ENCODE results near the gene UBAC2. TPM values are rescaled to one million over a fixed set of nuclear protein-coding genes. Genes with fewer than 3 reads are reported as not detected.
A peak's percentile ranks its signal among the peaks of the same experiment; 100 is the strongest.

The UBAC2 gene
- total RNA-seq, 4 donors from 2014 or later = 43.5 to 59.6 (median 52.0) TPM

DNA sequence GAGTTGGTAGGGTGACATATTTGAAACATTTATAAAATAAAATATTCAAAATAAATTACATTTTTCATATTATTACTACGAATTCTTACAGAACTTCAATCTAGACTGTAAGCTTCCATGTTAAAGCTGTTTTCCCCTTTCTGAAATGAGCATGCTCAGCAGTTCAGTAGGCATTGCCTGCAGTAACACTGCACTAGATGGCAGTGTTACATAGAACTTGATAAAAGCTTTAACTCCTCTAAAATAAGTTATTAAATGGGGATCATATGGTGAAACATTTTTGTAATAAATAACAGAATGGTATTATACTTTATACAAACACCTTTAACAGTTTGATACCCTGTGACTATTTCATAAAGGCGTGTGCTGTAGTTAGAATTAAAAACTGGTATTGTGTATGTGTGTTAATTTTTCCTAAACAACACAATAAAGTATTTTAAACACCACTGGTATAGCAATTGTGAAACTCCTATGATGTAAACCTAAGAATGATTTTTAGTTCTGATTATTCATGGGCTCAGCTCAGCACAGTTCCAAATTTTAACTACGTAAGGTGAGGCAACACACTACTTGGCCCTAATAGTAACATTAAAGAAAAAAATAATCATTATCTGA lies 69.1 kb downstream of the UBAC2 start:
- peaks cover 0 to 16% (median 0%) of the 10 kb centered on the region in 3 donors for H3K36me3 ChIP-seq
- no peak overlapping the region for H3K4me3 ChIP-seq
- H3K9me3 ChIP-seq = peaks cover 0 to 5% (median 0%) of the 10 kb centered on the region in 4 donors
- WGBS, 2 donors = 62 to 69% methylated on average over 3 of the region's 3 CpGs
- H3K27me3 ChIP-seq = no peaks in the 10 kb centered on the region
- peaks cover 0 to 7% (median 3%) of the 10 kb centered on the region in 4 donors for H3K4me1 ChIP-seq
- H3K27ac ChIP-seq = peak overlapping the region in 1 of 4 donors; percentile 35
- TF ChIP-seq POLR2A (IDR thresholded peaks at IDR 0.05) (no peak), EP300 (IDR thresholded peaks at IDR 0.05) (peak in 1 of 2 donors; percentile 34), CTCF (IDR thresholded peaks at IDR 0.05) (peak; percentile 34 to 62 (median 52))
- DNase-seq (ENCODE audit: low spot score in 2 of 2) = no peak

DNA sequence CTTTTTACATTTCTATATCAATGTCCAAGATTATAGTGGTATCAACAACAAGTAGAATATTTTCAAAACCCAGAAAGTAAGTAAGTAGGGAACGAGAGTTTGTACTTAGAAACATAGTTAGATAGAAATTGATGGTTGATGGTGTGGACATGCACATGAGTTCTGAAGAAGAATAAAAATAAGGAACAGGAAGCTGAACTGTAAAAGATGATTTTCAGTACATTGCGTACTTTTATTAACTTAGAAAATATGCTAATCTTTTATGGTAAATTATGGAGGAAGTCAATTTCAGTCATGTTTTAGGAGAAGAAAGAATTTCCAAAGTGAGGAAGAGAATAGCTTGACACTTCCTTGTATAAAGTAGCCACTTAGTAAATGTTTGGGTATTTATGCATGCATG lies 69.9 kb downstream of the UBAC2 start:
- Histone ChIP-seq H3K36me3 (peaks cover 0 to 16% (median 0%) of the 10 kb centered on the region in 3 donors), H3K4me3 (no peak overlapping the region), H3K27ac (peak overlapping the region in 2 of 4 donors; percentile 35 to 58), H3K27me3 (no peaks in the 10 kb centered on the region), H3K4me1 (peaks cover 0 to 13% (median 3%) of the 10 kb centered on the region in 4 donors), H3K9me3 (peaks cover 0 to 5% (median 0%) of the 10 kb centered on the region in 4 donors)
- 86 to 88% methylated on average over 2 of the region's 2 CpGs for WGBS, 2 donors
- DNase-seq (ENCODE audit: low spot score in 2 of 2) = no peak
- TF ChIP-seq CTCF (IDR thresholded peaks at IDR 0.05) = no peak
- TF ChIP-seq EP300 (IDR thresholded peaks at IDR 0.05) = peak in 1 of 2 donors; percentile 21
- no peak for TF ChIP-seq POLR2A (IDR thresholded peaks at IDR 0.05)

- no peak for TF ChIP-seq POLR2A (IDR thresholded peaks at IDR 0.05)
- no peak for TF ChIP-seq CTCF (IDR thresholded peaks at IDR 0.05)
- TF ChIP-seq EP300 (IDR thresholded peaks at IDR 0.05) = no peak
- H3K4me1 ChIP-seq = peaks cover 0 to 13% (median 3%) of the 10 kb centered on the region in 4 donors
- no peaks in the 10 kb centered on the region for H3K27me3 ChIP-seq
- no peak for DNase-seq (ENCODE audit: low spot score in 2 of 2)
- peaks cover 0 to 5% (median 0%) of the 10 kb centered on the region in 4 donors for H3K9me3 ChIP-seq
- peaks cover 0 to 16% (median 0%) of the 10 kb centered on the region in 3 donors for H3K36me3 ChIP-seq
- 82 to 86% methylated on average over 3 of the region's 3 CpGs for WGBS, 2 donors
- H3K27ac ChIP-seq = peak overlapping the region in 3 of 4 donors; percentile 25 to 58 (median 51)
- no peak overlapping the region for H3K4me3 ChIP-seq
These were observed 70.6 kb downstream of the UBAC2 start for GRCh38 chr13:99271249-99271648.

GRCh38 chr13:99272481-99272880 lies 71.8 kb downstream of the UBAC2 start:
- Histone ChIP-seq H3K27me3 (no peaks in the 10 kb centered on the region), H3K27ac (peak overlapping the region in 1 of 4 donors; percentile 51), H3K9me3 (peaks cover 0 to 5% (median 0%) of the 10 kb centered on the region in 4 donors), H3K4me3 (no peak overlapping the region), H3K4me1 (peaks cover 0 to 13% (median 5%) of the 10 kb centered on the region in 4 donors), H3K36me3 (peaks cover 0 to 22% (median 0%) of the 10 kb centered on the region in 3 donors)
- DNase-seq (ENCODE audit: low spot score in 2 of 2) = no peak
- 90 to 100% methylated on average over 2 of the region's 2 CpGs for WGBS, 2 donors
- TF ChIP-seq POLR2A (IDR thresholded peaks at IDR 0.05) = no peak
- TF ChIP-seq EP300 (IDR thresholded peaks at IDR 0.05) = no peak
- no peak for TF ChIP-seq CTCF (IDR thresholded peaks at IDR 0.05)

GRCh38 chr13:99273128-99273527 lies 72.5 kb downstream of the UBAC2 start:
- Histone ChIP-seq H3K27ac (no peak overlapping the region), H3K4me1 (peaks cover 0 to 13% (median 5%) of the 10 kb centered on the region in 4 donors), H3K4me3 (no peak overlapping the region), H3K9me3 (peaks cover 0 to 5% (median 0%) of the 10 kb centered on the region in 4 donors), H3K36me3 (peaks cover 0 to 16% (median 0%) of the 10 kb centered on the region in 3 donors), H3K27me3 (no peaks in the 10 kb centered on the region)
- 97 to 98% methylated on average over 2 of the region's 2 CpGs for WGBS, 2 donors
- DNase-seq (ENCODE audit: low spot score in 2 of 2) = no peak
- no peak for TF ChIP-seq POLR2A (IDR thresholded peaks at IDR 0.05)
- no peak for TF ChIP-seq CTCF (IDR thresholded peaks at IDR 0.05)
- TF ChIP-seq EP300 (IDR thresholded peaks at IDR 0.05) = no peak

All from tibial nerve (tissue), 4 donors.